ENCODE results near the gene EP400.

EP400 gene

GRCh38 chr12:132067182-132067581 is 117.4 kb downstream of the EP400 start:
- H3K4me3 ChIP-seq (ENCODE audit: low read depth, low read length): no peak overlapping the region
- TF ChIP-seq CTCF (IDR thresholded peaks at IDR 0.05; ENCODE audit: control insufficient read depth, extremely low read depth, insufficient read depth): no peak
- no peak for DNase-seq (ENCODE audit: low read depth)

- no peak for DNase-seq (ENCODE audit: low read depth)
- H3K4me3 ChIP-seq (ENCODE audit: low read depth, low read length): no peak overlapping the region
- TF ChIP-seq CTCF (IDR thresholded peaks at IDR 0.05; ENCODE audit: control insufficient read depth, extremely low read depth, insufficient read depth): no peak
Observed at GRCh38 chr12:132068250-132068649, 118.5 kb downstream of the EP400 start.

GRCh38 chr12:132069336-132069985 is 119.7 kb downstream of the EP400 start:
- no peak for TF ChIP-seq CTCF (IDR thresholded peaks at IDR 0.05; ENCODE audit: control insufficient read depth, extremely low read depth, insufficient read depth)
- no peak overlapping the region for H3K4me3 ChIP-seq (ENCODE audit: low read depth, low read length)
- no peak for DNase-seq (ENCODE audit: low read depth)

- DNase-seq (ENCODE audit: low read depth): no peak
- no peak overlapping the region for H3K4me3 ChIP-seq (ENCODE audit: low read depth, low read length)
- TF ChIP-seq CTCF (IDR thresholded peaks at IDR 0.05; ENCODE audit: control insufficient read depth, extremely low read depth, insufficient read depth): no peak
Observed at GRCh38 chr12:132070298-132070697, 120.6 kb downstream of the EP400 start.

GRCh38 chr12:132071040-132071810 is 121.5 kb downstream of the EP400 start:
- H3K4me3 ChIP-seq (ENCODE audit: low read depth, low read length): no peak overlapping the region
- TF ChIP-seq CTCF (IDR thresholded peaks at IDR 0.05; ENCODE audit: control insufficient read depth, extremely low read depth, insufficient read depth): no peak
- no peak for DNase-seq (ENCODE audit: low read depth)

- H3K4me3 ChIP-seq (ENCODE audit: low read depth, low read length): no peak overlapping the region
- DNase-seq (ENCODE audit: low read depth): no peak
- TF ChIP-seq CTCF (IDR thresholded peaks at IDR 0.05; ENCODE audit: control insufficient read depth, extremely low read depth, insufficient read depth): no peak
Observed at GRCh38 chr12:132071830-132072384, 122.2 kb downstream of the EP400 start.

Measured in LNCaP clone FGC (cell line).